ENCODE results near the gene ST14. TPM values are rescaled to one million over a fixed set of nuclear protein-coding genes. Genes with fewer than 3 reads are reported as not detected.

The ST14 gene
- total RNA-seq, 1 donor from 2014 or later: 0.10 TPM

DNA sequence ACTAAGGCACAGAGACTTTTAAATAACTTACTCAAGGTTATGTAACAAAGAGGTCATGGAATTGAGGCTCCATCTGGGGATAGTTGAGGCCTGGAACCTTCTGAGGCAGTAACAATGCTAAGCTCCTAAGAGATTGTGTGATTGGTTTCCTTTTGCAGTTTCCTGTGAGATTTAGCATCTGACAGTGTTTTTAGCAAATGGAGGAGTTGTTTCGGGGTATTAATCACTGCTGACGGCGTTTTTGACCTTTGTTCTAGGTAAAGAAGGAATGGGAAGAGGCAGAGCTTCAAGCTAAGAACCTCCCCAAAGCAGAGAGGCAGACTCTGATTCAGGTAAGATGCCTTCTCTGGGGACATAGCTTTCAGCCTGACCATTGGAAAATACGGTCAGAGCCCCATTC lies 32.1 kb upstream of the ST14 start:
- peaks cover 14% of the 10 kb centered on the region for H3K4me1 Mint-ChIP-seq (ENCODE audit: low read depth)
- no peak overlapping the region for H3K4me3 Mint-ChIP-seq (ENCODE audit: unreplicated experiment)
- no peaks in the 10 kb centered on the region for H3K27me3 Mint-ChIP-seq (ENCODE audit: low read depth)
- H3K9me3 Mint-ChIP-seq (ENCODE audit: low read depth): no peaks in the 10 kb centered on the region
- no peak overlapping the region for H3K27ac Mint-ChIP-seq (ENCODE audit: unreplicated experiment)
- TF ChIP-seq, protein P1, sequence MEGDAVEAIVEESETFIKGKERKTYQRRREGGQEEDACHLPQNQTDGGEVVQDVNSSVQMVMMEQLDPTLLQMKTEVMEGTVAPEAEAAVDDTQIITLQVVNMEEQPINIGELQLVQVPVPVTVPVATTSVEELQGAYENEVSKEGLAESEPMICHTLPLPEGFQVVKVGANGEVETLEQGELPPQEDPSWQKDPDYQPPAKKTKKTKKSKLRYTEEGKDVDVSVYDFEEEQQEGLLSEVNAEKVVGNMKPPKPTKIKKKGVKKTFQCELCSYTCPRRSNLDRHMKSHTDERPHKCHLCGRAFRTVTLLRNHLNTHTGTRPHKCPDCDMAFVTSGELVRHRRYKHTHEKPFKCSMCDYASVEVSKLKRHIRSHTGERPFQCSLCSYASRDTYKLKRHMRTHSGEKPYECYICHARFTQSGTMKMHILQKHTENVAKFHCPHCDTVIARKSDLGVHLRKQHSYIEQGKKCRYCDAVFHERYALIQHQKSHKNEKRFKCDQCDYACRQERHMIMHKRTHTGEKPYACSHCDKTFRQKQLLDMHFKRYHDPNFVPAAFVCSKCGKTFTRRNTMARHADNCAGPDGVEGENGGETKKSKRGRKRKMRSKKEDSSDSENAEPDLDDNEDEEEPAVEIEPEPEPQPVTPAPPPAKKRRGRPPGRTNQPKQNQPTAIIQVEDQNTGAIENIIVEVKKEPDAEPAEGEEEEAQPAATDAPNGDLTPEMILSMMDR (IDR thresholded peaks at IDR 0.05): no peak
- peaks cover 28% of the 10 kb centered on the region for H3K36me3 Mint-ChIP-seq (ENCODE audit: low read depth)
- DNase-seq (ENCODE audit: low spot score): no peak

GRCh38 chr11:130128626-130129025 lies 31.0 kb upstream of the ST14 start:
- no peak overlapping the region for H3K27ac Mint-ChIP-seq (ENCODE audit: unreplicated experiment)
- H3K4me3 Mint-ChIP-seq (ENCODE audit: unreplicated experiment): no peak overlapping the region
- TF ChIP-seq, protein P1 (IDR thresholded peaks at IDR 0.05): no peak
- DNase-seq (ENCODE audit: low spot score): no peak
- H3K36me3 Mint-ChIP-seq (ENCODE audit: low read depth): peaks cover 25% of the 10 kb centered on the region
- H3K27me3 Mint-ChIP-seq (ENCODE audit: low read depth): no peaks in the 10 kb centered on the region
- H3K4me1 Mint-ChIP-seq (ENCODE audit: low read depth): peaks cover 13% of the 10 kb centered on the region
- H3K9me3 Mint-ChIP-seq (ENCODE audit: low read depth): no peaks in the 10 kb centered on the region

DNA sequence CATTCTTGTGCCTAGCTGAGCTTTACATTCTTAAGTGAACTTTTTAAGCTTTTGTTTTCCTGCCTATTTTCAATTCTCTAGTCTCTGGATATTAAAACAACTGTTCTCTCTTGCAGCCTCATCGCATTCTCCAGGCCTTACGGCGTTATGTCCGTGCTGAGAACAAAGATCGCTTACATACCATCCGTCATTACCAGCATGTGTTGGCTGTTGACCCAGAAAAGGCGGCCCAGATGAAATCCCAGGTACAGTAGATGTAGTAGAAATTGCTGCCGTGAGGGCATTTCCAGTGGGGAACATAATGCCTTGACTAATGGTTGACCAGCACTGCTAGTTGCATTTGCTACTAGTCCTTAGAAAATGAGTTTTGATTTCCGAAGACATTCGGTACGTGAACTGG lies 29.7 kb upstream of the ST14 start:
- H3K36me3 Mint-ChIP-seq (ENCODE audit: low read depth): peaks cover 30% of the 10 kb centered on the region
- H3K4me3 Mint-ChIP-seq (ENCODE audit: unreplicated experiment): no peak overlapping the region
- H3K27me3 Mint-ChIP-seq (ENCODE audit: low read depth): no peaks in the 10 kb centered on the region
- H3K4me1 Mint-ChIP-seq (ENCODE audit: low read depth): peaks cover under 1% of the 10 kb centered on the region
- no peak for DNase-seq (ENCODE audit: low spot score)
- H3K27ac Mint-ChIP-seq (ENCODE audit: unreplicated experiment): no peak overlapping the region
- H3K9me3 Mint-ChIP-seq (ENCODE audit: low read depth): no peaks in the 10 kb centered on the region
- TF ChIP-seq, protein P1 (IDR thresholded peaks at IDR 0.05): no peak

DNA sequence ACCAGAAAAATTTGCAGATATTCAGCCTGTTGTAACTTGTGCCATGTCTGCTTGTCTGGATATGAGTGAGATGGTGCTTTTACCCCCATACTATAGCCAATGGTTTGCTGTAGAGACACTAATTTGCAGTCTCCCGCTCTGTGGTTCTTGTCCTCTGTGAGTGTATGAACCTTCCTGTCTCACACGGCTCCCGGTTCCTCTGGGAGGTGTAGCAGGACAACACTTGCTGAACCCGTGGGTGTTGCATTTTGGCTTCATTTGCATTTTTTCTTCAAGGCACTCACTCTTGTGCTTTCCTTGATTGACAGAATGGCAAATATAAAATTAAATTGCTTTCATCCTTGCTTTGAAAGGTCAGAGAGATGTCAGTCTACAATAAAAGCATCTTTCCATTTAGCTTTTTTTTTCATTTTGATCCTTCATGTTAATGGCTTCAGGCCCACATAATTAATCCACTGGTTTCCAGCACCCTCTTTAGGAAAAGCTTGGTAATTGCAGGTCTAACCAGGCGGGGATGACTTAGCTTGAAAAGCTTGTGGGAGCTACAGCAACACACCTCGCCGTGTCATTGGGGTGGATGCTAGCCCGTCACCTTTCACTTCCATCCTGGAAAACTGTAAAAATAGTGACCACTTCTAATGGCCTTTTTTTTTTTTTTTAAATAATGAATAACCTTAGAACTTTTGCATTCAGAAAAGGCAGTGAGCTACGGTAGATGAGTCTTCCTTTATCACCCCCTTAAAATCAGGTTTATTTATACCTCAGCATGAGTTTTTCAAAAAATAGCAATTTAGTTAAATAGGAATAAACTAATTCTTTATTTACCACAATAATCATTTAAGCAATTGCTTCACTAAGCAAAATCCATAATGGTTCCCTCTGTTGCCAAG lies 27.4 kb upstream of the ST14 start:
- Mint-ChIP-seq H3K27me3 (ENCODE audit: low read depth) (no peaks in the 10 kb centered on the region), H3K4me1 (ENCODE audit: low read depth) (no peaks in the 10 kb centered on the region), H3K4me3 (ENCODE audit: unreplicated experiment) (no peak overlapping the region), H3K27ac (ENCODE audit: unreplicated experiment) (no peak overlapping the region), H3K9me3 (ENCODE audit: low read depth) (no peaks in the 10 kb centered on the region), H3K36me3 (ENCODE audit: low read depth) (peaks cover 34% of the 10 kb centered on the region)
- TF ChIP-seq, protein P1 (IDR thresholded peaks at IDR 0.05): peak; percentile 90
- no peak for DNase-seq (ENCODE audit: low spot score)

GRCh38 chr11:130133716-130134115 lies 25.9 kb upstream of the ST14 start:
- DNase-seq (ENCODE audit: low spot score): no peak
- Mint-ChIP-seq H3K4me3 (ENCODE audit: unreplicated experiment) (no peak overlapping the region), H3K36me3 (ENCODE audit: low read depth) (peaks cover 44% of the 10 kb centered on the region), H3K27ac (ENCODE audit: unreplicated experiment) (no peak overlapping the region), H3K27me3 (ENCODE audit: low read depth) (no peaks in the 10 kb centered on the region), H3K9me3 (ENCODE audit: low read depth) (no peaks in the 10 kb centered on the region), H3K4me1 (ENCODE audit: low read depth) (no peaks in the 10 kb centered on the region)
- TF ChIP-seq, protein P1 (IDR thresholded peaks at IDR 0.05): no peak

Data from chondrocyte (in vitro differentiated cells).